GM06990 (cell line): ENCODE measurements around the gene ITM2C.

Source experiments
- DNase-seq: peaks from one replicate; pipeline ENCODE4 v3.0.0-alpha.2; 2011; ENCODE audit not compliant: insufficient read length; ENCODE audit errors: extremely low read depth
- H3K27me3 ChIP-seq: replicated peaks from 2 replicates; pipeline ENCODE4 v1.6.0; 2011; ENCODE audit warnings: low read length; ENCODE audit not compliant: control insufficient read depth, insufficient read depth
- H3K36me3 ChIP-seq: 2 replicates; pipeline ENCODE4 v1.5.1; 2011; ENCODE audit warnings: low read length; ENCODE audit not compliant: control insufficient read depth, insufficient read depth
- H3K4me3 ChIP-seq: replicated peaks from 2 replicates; pipeline ENCODE4 v1.5.1; 2011; ENCODE audit warnings: low read depth, mild to moderate bottlenecking, control low read depth, low read length
- CTCF ChIP-seq: IDR thresholded peaks from 2 replicates; pipeline ENCODE4 v1.5.1; 2011; ENCODE audit warnings: low read length, control low read depth, mild to moderate bottlenecking, inconsistent platforms; ENCODE audit not compliant: insufficient read depth, poor library complexity, severe bottlenecking

ITM2C gene

GRCh38 chr2:230903231-230904150 is 38.7 kb downstream of the ITM2C start:
- no peak overlapping the region for H3K4me3 ChIP-seq
- no peak for DNase-seq
- H3K27me3 ChIP-seq: no peaks in the 10 kb centered on the region
- no peak for TF ChIP-seq CTCF
- H3K36me3 ChIP-seq: peaks cover 24% of the 10 kb centered on the region

GRCh38 chr2:230904856-230905447 is 40.2 kb downstream of the ITM2C start:
- no peak for TF ChIP-seq CTCF
- Histone ChIP-seq H3K4me3 (no peak overlapping the region), H3K36me3 (peaks cover 34% of the 10 kb centered on the region), H3K27me3 (no peaks in the 10 kb centered on the region)
- no peak for DNase-seq

GRCh38 chr2:230905448-230906421 is 41.0 kb downstream of the ITM2C start:
- no peak overlapping the region for H3K4me3 ChIP-seq
- H3K27me3 ChIP-seq: no peaks in the 10 kb centered on the region
- DNase-seq: no peak
- TF ChIP-seq CTCF: no peak
- H3K36me3 ChIP-seq: peaks cover 42% of the 10 kb centered on the region

GRCh38 chr2:230906471-230907230 is 41.9 kb downstream of the ITM2C start:
- peaks cover 43% of the 10 kb centered on the region for H3K36me3 ChIP-seq
- H3K27me3 ChIP-seq: no peaks in the 10 kb centered on the region
- no peak overlapping the region for H3K4me3 ChIP-seq
- no peak for TF ChIP-seq CTCF
- DNase-seq: no peak
